Measurements from ENCODE around the gene LY6G6C.

DNA sequence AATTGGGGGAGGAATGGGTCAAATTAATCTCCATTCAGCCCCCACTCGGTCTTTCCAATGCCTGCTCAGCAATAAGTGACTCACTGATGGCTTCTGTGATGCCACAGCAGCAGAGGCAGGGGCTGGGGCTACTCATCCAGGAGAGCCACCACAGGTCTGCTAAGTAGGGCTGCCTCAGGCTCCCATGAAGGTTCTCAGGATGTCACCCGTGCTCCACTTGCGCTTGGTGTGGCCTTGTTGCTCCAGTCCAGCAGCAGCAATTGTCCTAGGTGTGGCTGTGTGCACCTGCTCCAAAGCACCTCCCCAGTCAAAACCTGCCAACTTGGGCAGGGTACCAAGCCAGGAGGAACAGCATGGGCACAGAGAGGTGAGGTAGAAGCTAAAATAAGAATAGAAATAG lies 627 bp upstream of the LY6G6C start:
- no peak for TF ChIP-seq EZH2 (IDR thresholded peaks at IDR 0.05; ENCODE audit: insufficient read depth, low read length)
- TF ChIP-seq, protein P1, sequence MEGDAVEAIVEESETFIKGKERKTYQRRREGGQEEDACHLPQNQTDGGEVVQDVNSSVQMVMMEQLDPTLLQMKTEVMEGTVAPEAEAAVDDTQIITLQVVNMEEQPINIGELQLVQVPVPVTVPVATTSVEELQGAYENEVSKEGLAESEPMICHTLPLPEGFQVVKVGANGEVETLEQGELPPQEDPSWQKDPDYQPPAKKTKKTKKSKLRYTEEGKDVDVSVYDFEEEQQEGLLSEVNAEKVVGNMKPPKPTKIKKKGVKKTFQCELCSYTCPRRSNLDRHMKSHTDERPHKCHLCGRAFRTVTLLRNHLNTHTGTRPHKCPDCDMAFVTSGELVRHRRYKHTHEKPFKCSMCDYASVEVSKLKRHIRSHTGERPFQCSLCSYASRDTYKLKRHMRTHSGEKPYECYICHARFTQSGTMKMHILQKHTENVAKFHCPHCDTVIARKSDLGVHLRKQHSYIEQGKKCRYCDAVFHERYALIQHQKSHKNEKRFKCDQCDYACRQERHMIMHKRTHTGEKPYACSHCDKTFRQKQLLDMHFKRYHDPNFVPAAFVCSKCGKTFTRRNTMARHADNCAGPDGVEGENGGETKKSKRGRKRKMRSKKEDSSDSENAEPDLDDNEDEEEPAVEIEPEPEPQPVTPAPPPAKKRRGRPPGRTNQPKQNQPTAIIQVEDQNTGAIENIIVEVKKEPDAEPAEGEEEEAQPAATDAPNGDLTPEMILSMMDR (IDR thresholded peaks at IDR 0.05; ENCODE audit: insufficient read depth, low read depth, low read length): no peak

Data from astrocyte (in vitro differentiated cells and primary cell).